Measurements from ENCODE around the gene UBE2I.
A peak's percentile ranks its signal among the peaks of the same experiment; 100 is the strongest.

Gene UBE2I

DNA sequence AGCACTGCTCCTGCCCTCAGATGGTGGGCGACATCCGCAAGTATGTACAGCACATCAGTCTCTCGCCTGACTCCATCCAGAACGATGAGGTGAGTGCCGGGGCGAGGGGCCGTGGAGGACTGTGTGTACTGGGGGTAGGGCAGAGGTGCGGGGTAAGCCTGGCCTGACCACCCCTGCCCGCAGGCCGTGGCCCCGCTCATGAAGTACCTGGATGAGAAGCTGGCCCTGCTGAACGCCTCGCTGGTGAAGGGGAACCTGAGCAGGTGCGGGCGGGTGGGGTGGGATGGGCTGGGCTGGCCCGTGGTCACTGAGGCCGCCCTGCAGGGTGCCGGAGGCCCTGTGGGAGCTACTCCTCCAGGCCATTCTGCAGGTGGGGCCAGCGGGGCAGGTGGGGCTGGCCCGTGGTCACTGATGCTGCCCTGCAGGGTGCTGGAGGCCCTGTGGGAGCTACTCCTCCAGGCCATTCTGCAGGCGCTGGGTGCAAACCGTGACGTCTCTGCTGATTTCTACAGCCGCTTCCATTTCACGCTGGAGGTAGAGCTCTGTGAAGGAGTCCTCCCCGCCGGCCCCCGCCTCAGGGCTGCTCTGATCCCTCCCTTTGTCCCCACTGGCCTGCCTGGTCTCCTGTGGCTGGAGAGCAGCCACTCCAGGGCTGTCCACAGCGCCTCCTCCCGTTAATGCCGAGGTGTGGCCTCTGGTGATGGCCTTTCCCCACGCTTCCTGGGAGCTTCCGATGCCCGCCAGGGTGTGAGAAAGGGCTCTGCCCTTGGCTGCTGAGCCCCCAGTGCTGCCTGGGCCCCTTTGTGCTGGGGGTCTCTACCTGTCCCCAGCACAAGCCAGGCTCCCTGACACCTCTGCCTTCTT lies 37.2 kb downstream of the UBE2I start (continued):
- TF ChIP-seq, protein P1, sequence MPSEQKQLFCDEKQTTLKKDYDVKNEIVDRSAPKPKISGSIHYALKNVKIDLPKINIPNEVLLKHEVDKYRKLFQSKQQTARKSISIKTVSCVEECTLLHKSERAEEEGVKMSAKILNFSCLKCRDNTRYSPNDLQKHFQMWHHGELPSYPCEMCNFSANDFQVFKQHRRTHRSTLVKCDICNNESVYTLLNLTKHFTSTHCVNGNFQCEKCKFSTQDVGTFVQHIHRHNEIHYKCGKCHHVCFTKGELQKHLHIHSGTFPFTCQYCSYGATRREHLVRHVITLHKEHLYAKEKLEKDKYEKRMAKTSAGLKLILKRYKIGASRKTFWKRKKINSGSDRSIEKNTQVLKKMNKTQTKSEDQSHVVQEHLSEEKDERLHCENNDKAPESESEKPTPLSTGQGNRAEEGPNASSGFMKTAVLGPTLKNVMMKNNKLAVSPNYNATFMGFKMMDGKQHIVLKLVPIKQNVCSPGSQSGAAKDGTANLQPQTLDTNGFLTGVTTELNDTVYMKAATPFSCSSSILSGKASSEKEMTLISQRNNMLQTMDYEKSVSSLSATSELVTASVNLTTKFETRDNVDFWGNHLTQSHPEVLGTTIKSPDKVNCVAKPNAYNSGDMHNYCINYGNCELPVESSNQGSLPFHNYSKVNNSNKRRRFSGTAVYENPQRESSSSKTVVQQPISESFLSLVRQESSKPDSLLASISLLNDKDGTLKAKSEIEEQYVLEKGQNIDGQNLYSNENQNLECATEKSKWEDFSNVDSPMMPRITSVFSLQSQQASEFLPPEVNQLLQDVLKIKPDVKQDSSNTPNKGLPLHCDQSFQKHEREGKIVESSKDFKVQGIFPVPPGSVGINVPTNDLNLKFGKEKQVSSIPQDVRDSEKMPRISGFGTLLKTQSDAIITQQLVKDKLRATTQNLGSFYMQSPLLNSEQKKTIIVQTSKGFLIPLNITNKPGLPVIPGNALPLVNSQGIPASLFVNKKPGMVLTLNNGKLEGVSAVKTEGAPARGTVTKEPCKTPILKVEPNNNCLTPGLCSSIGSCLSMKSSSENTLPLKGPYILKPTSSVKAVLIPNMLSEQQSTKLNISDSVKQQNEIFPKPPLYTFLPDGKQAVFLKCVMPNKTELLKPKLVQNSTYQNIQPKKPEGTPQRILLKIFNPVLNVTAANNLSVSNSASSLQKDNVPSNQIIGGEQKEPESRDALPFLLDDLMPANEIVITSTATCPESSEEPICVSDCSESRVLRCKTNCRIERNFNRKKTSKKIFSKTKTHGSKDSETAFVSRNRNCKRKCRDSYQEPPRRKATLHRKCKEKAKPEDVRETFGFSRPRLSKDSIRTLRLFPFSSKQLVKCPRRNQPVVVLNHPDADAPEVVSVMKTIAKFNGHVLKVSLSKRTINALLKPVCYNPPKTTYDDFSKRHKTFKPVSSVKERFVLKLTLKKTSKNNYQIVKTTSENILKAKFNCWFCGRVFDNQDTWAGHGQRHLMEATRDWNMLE (tag by site-specific recombination; conservative IDR thresholded peaks at IDR 0.05; ENCODE audit: low read depth), result no peak
- TF ChIP-seq ZNF48 (tag by site-specific recombination; IDR thresholded peaks at IDR 0.05) (no peak), ZNF335 (tag by site-specific recombination; conservative IDR thresholded peaks at IDR 0.05) (no peak)
- TF ChIP-seq, protein P2, sequence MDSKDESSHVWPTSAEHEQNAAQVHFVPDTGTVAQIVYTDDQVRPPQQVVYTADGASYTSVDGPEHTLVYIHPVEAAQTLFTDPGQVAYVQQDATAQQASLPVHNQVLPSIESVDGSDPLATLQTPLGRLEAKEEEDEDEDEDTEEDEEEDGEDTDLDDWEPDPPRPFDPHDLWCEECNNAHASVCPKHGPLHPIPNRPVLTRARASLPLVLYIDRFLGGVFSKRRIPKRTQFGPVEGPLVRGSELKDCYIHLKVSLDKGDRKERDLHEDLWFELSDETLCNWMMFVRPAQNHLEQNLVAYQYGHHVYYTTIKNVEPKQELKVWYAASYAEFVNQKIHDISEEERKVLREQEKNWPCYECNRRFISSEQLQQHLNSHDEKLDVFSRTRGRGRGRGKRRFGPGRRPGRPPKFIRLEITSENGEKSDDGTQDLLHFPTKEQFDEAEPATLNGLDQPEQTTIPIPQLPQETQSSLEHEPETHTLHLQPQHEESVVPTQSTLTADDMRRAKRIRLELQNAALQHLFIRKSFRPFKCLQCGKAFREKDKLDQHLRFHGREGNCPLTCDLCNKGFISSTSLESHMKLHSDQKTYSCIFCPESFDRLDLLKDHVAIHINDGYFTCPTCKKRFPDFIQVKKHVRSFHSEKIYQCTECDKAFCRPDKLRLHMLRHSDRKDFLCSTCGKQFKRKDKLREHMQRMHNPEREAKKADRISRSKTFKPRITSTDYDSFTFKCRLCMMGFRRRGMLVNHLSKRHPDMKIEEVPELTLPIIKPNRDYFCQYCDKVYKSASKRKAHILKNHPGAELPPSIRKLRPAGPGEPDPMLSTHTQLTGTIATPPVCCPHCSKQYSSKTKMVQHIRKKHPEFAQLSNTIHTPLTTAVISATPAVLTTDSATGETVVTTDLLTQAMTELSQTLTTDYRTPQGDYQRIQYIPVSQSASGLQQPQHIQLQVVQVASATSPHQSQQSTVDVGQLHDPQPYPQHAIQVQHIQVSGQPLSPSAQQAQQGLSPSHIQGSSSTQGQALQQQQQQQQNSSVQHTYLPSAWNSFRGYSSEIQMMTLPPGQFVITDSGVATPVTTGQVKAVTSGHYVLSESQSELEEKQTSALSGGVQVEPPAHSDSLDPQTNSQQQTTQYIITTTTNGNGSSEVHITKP (tag by site-specific recombination; IDR thresholded peaks at IDR 0.05), result 0 out of 2 replicates have a peak, but pooled peaks have one; percentile 28
- TF ChIP-seq, protein P3, sequence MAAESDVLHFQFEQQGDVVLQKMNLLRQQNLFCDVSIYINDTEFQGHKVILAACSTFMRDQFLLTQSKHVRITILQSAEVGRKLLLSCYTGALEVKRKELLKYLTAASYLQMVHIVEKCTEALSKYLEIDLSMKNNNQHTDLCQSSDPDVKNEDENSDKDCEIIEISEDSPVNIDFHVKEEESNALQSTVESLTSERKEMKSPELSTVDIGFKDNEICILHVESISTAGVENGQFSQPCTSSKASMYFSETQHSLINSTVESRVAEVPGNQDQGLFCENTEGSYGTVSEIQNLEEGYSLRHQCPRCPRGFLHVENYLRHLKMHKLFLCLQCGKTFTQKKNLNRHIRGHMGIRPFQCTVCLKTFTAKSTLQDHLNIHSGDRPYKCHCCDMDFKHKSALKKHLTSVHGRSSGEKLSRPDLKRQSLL (tag by site-specific recombination; IDR thresholded peaks at IDR 0.05), result no peak

DNA sequence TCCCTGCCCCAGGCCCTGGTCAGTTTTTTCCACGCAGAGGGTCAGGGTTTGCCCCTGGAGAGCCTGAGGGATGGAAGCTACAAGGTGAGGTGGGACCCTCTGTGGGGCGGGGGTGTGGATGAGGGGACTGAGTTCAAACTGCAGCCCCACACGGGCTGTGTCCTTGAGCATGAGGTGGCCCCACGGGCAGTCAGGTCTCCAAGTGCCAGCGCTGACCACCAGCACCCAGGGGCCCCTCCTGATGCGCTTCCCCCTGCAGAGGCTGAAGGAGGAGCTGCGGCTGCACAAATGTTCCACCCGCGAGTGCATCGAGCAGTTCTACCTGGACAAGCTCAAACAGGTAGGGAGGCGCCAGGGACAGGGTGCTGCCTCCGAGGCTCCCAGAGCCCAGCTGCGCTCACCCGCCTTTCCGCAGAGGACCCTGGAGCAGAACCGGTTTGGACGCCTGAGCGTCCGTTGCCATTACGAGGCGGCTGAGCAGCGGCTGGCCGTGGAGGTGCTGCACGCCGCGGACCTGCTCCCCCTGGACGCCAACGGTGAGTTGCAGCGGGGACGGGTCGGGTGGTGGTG lies 37.9 kb downstream of the UBE2I start:
- Histone ChIP-seq H3K4me1 (ENCODE audit: control insufficient read depth, insufficient read depth, low read length) (peaks cover 3% of the 10 kb centered on the region; the same call in 1 of the 2 replicates), H3K9me3 (ENCODE audit: control insufficient read depth, insufficient read depth, low read depth, low read length) (no peaks in the 10 kb centered on the region), H3K4me3 (ENCODE audit: low read depth, low read length) (no peak overlapping the region), H3K27ac (ENCODE audit: extremely low read depth, low read depth, low read length) (no peak overlapping the region), H3K36me3 (ENCODE audit: control insufficient read depth in 2 of 2, insufficient read depth in 1 of 2, low read length in 2 of 2) (peaks cover 0 to 34% of the 10 kb centered on the region in 2 experiments; a peak in 1 of 3 replicates)
- no peak for TF ChIP-seq ZNF335 (tag by site-specific recombination; conservative IDR thresholded peaks at IDR 0.05)
- TF ChIP-seq ZNF433 (tag by site-specific recombination; IDR thresholded peaks at IDR 0.05; ENCODE audit: low read depth), result no peak
- TF ChIP-seq ZNF571 (tag by site-specific recombination; IDR thresholded peaks at IDR 0.05), result no peak
- POLR2A ChIA-PET, result interaction anchor here (2.0 kb wide), 1 partner anchor 38 kb away, joined by 7 read pairs; the partner anchor contains the start of gene UBE2I
- CTCF ChIA-PET, result interaction anchor here (0.7 to 1.3 kb wide), 2 partner anchors 16 to 18 kb away, joined by 3 read pairs; no protein-coding TSS in a partner anchor

DNA sequence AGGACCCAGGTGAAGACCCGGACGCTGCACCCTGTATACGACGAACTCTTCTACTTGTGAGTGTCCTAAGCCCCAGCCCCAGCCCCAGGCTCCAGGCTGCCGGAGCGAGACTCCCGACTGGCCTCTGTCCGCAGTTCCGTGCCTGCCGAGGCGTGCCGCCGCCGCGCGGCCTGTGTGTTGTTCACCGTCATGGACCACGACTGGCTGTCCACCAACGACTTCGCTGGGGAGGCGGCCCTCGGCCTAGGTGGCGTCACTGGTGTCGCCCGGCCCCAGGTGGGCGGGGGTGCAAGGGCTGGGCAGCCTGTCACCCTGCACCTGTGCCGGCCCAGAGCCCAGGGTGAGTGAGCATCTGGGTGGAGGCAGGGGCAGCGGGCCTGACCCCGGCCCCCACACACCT lies 38.5 kb downstream of the UBE2I start:
- TF ChIP-seq, protein P4, sequence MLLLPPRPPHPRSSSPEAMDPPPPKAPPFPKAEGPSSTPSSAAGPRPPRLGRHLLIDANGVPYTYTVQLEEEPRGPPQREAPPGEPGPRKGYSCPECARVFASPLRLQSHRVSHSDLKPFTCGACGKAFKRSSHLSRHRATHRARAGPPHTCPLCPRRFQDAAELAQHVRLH (tag by site-specific recombination; IDR thresholded peaks at IDR 0.05), result no peak
- TF ChIP-seq, protein P5, sequence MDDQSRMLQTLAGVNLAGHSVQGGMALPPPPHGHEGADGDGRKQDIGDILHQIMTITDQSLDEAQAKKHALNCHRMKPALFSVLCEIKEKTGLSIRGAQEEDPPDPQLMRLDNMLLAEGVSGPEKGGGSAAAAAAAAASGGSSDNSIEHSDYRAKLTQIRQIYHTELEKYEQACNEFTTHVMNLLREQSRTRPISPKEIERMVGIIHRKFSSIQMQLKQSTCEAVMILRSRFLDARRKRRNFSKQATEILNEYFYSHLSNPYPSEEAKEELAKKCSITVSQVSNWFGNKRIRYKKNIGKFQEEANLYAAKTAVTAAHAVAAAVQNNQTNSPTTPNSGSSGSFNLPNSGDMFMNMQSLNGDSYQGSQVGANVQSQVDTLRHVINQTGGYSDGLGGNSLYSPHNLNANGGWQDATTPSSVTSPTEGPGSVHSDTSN (CRISPR knock-in tag; IDR thresholded peaks at IDR 0.05), result 0 out of 2 replicates have a peak, but pooled peaks have one; percentile 39
- no peak for TF ChIP-seq SCRT2 (tag by site-specific recombination; IDR thresholded peaks at IDR 0.05)
- TF ChIP-seq, protein P6, sequence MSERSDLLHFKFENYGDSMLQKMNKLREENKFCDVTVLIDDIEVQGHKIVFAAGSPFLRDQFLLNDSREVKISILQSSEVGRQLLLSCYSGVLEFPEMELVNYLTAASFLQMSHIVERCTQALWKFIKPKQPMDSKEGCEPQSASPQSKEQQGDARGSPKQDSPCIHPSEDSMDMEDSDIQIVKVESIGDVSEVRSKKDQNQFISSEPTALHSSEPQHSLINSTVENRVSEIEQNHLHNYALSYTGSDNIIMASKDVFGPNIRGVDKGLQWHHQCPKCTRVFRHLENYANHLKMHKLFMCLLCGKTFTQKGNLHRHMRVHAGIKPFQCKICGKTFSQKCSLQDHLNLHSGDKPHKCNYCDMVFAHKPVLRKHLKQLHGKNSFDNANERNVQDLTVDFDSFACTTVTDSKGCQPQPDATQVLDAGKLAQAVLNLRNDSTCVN (tag by site-specific recombination; optimal IDR thresholded peaks at IDR 0.05), result no peak
- H3K36me3 ChIP-seq (ENCODE audit: control insufficient read depth in 2 of 2, insufficient read depth in 1 of 2, low read length in 2 of 2), result peaks cover 0 to 34% of the 10 kb centered on the region in 2 experiments; a peak in 1 of 3 replicates
- no peaks in the 10 kb centered on the region for H3K9me3 ChIP-seq (ENCODE audit: control insufficient read depth, insufficient read depth, low read depth, low read length)
- POLR2A ChIA-PET, result no interaction called here
- no peak overlapping the region for H3K27ac ChIP-seq (ENCODE audit: extremely low read depth, low read depth, low read length)
- H3K4me3 ChIP-seq (ENCODE audit: low read depth, low read length), result no peak overlapping the region
- peaks cover 5% of the 10 kb centered on the region; the same call in 1 of the 2 replicates for H3K4me1 ChIP-seq (ENCODE audit: control insufficient read depth, insufficient read depth, low read length)
- CTCF ChIA-PET, result no interaction called here

All from HEK293 (cell line).